HepG2 (cell line): ENCODE data around the gene CHST4. TPM values are rescaled to one million over a fixed set of nuclear protein-coding genes. Genes with fewer than 3 reads are reported as not detected.

Experiments
- BRF2 ChIP-seq: sonication (generic); formaldehyde crosslinking; IDR thresholded peaks from 2 replicates; pipeline ENCODE4 v1.8.1; 2022; ENCODE audit warnings: mild to moderate bottlenecking, missing genetic modification reagents
- CEBPZ ChIP-seq: IDR thresholded peaks from 2 replicates; pipeline ENCODE4 v1.6.1; 2012; ENCODE audit warnings: low read length, improper control_type of control experiment
- HIC2 ChIP-seq: sonication (generic); formaldehyde crosslinking; IDR thresholded peaks from 2 replicates; pipeline ENCODE4 v1.9.0; 2022; ENCODE audit warnings: low read depth, missing genetic modification reagents
- HMG20A ChIP-seq: IDR thresholded peaks from 2 replicates; pipeline ENCODE4 v1.6.1; 2016; ENCODE audit warnings: borderline replicate concordance
- JUND ChIP-seq: sonication (generic); formaldehyde crosslinking; IDR thresholded peaks from 2 replicates; pipeline ENCODE4 v1.8.0; 2022; ENCODE audit warnings: mild to moderate bottlenecking, missing genetic modification reagents
- KLF13 ChIP-seq: sonication (generic); formaldehyde crosslinking; IDR thresholded peaks from 2 replicates; pipeline ENCODE4 v1.4.0; 2020; ENCODE audit warnings: mild to moderate bottlenecking, missing genetic modification reagents
- MED8 ChIP-seq: sonication (generic); formaldehyde crosslinking; IDR thresholded peaks from 2 replicates; pipeline ENCODE4 v1.8.1; 2023; ENCODE audit warnings: mild to moderate bottlenecking, missing genetic modification reagents; ENCODE audit not compliant: insufficient replicate concordance
- MLLT10 ChIP-seq: sonication (generic); formaldehyde crosslinking; IDR thresholded peaks from 2 replicates; pipeline ENCODE4 v1.4.0; 2020; ENCODE audit warnings: missing genetic modification reagents
- NFKB2 ChIP-seq: sonication (generic); formaldehyde crosslinking; IDR thresholded peaks from 2 replicates; pipeline ENCODE4 v1.4.0; 2020; ENCODE audit warnings: missing genetic modification reagents, borderline replicate concordance
- PCBP2 ChIP-seq: fragments of 200-400 bp; formaldehyde crosslinking; optimal IDR thresholded peaks from 2 replicates; pipeline ENCODE3; 2018; ENCODE audit warnings: low read length, low read depth; ENCODE audit not compliant: poor library complexity, severe bottlenecking
- PRDM15 ChIP-seq: sonication (generic); formaldehyde crosslinking; IDR thresholded peaks from 2 replicates; pipeline ENCODE4 v1.4.0; 2020; ENCODE audit warnings: missing genetic modification reagents
- SYNCRIP ChIP-seq: fragments of 200-400 bp; formaldehyde crosslinking; IDR thresholded peaks from 2 replicates; pipeline ENCODE4 v1.6.1; 2018; ENCODE audit warnings: mild to moderate bottlenecking, low read depth, low read length; ENCODE audit not compliant: insufficient read depth
- TCF7L2 ChIP-seq: IDR thresholded peaks from 2 replicates; pipeline ENCODE4 v1.6.1; 2011; ENCODE audit warnings: mild to moderate bottlenecking, low read depth, low read length, moderate library complexity
- ZMAT3 ChIP-seq: sonication (generic); formaldehyde crosslinking; conservative IDR thresholded peaks from 2 replicates; pipeline ENCODE4 v1.7.0; 2021; ENCODE audit warnings: missing genetic modification reagents
- ZNF138 ChIP-seq: sonication (generic); formaldehyde crosslinking; IDR thresholded peaks from 2 replicates; pipeline ENCODE4 v1.5.0; 2020; ENCODE audit warnings: mild to moderate bottlenecking, low read depth, missing genetic modification reagents
- ZNF20 ChIP-seq: sonication (generic); formaldehyde crosslinking; IDR thresholded peaks from 2 replicates; pipeline ENCODE4 v1.4.0; 2020; ENCODE audit warnings: mild to moderate bottlenecking, moderate library complexity, missing genetic modification reagents
- ZNF292 ChIP-seq: sonication (generic); formaldehyde crosslinking; IDR thresholded peaks from 2 replicates; pipeline ENCODE4 v1.8.1; 2022; ENCODE audit warnings: mild to moderate bottlenecking, low read depth, missing genetic modification reagents, borderline replicate concordance
- ZNF543 ChIP-seq: sonication (generic); formaldehyde crosslinking; IDR thresholded peaks from 2 replicates; pipeline ENCODE4 v1.4.0; 2020; ENCODE audit warnings: mild to moderate bottlenecking, missing genetic modification reagents
- ZNF720 ChIP-seq: sonication (generic); formaldehyde crosslinking; IDR thresholded peaks from 2 replicates; pipeline ENCODE4 v1.4.0; 2020; ENCODE audit warnings: missing genetic modification reagents
- polyA plus RNA-seq, 8 experiments: library from polyadenylated mRNA; depleted of rRNA in 3 of 8; stranded (reverse) in 7 of 8; unstranded in 1 of 8; fragments of >200 nt; fragmentation: Illumina TruSeq in 4 of 8; extraction: Trizol in 4 of 8; gene quantifications; 2 replicates each; pipeline versions ENCODE4 v1.2.1 to v1.2.3, GENCODE V29; 2011 to 2016; ENCODE audit warnings: low read depth in 4 of 8, missing spikeins in 1 of 8, mixed read lengths in 1 of 8; ENCODE audit not compliant: insufficient read depth in 1 of 8
- total RNA-seq, 5 experiments: library from RNA; depleted of rRNA; stranded (reverse); fragments of >200 nt; fragmentation: Illumina TruSeq; extraction: Trizol; gene quantifications; 2 replicates each; pipeline ENCODE4 v1.2.3, GENCODE V29; 2016; ENCODE audit warnings: low read depth in 1 of 5

The CHST4 gene
- total and polyA plus RNA-seq, 2 of the 13 experiments (the other 11 are each of a cell fraction or from before 2014, with no cell fraction given): not detected

GRCh38 chr16:71572497-71573116 lies 46.4 kb downstream of the CHST4 start (continued):
- TF ChIP-seq CEBPZ (no peak), HMG20A (CRISPR knock-in tag) (peak; percentile 66; the same call in 1 of the 2 replicates), ZNF720 (no peak), PRDM15 (CRISPR knock-in tag) (no peak), MLLT10 (CRISPR knock-in tag) (no peak), ZNF138 (CRISPR knock-in tag) (no peak), NFKB2 (CRISPR knock-in tag) (no peak), ZNF20 (CRISPR knock-in tag) (no peak), ZNF292 (CRISPR knock-in tag) (peak; percentile 83), KLF13 (CRISPR knock-in tag) (no peak), SYNCRIP (no peak), MED8 (CRISPR knock-in tag) (no peak), ZMAT3 (peak; percentile 75; the same call in 1 of the 2 replicates), PCBP2 (no peak), TCF7L2 (no peak), HIC2 (CRISPR knock-in tag) (no peak), ZNF543 (CRISPR knock-in tag) (no peak), JUND (CRISPR knock-in tag) (no peak), BRF2 (CRISPR knock-in tag) (no peak)
